Tibial nerve (tissue), 4 donors: ENCODE results near the gene OR52I2. TPM values are rescaled to one million over a fixed set of nuclear protein-coding genes. Genes with fewer than 3 reads are reported as not detected.
A peak's percentile ranks its signal among the peaks of the same experiment; 100 is the strongest.

Source experiments
- DNase-seq, 2 donors: peaks; one replicate each; pipeline ENCODE4 v3.0.0-alpha.2; 2019; ENCODE audit warnings: low spot score in 2 of 2
- H3K27ac ChIP-seq, 4 donors: fragments of 200-600 bp; sonication (generic) in 3 of 4; one replicate each; pipeline ENCODE4 v1.5.1; 2017 to 2019; ENCODE audit warnings: mild to moderate bottlenecking in 1 of 4
- H3K27me3 ChIP-seq, 2 donors: fragments of 200-600 bp; sonication (generic) in 1 of 2; one replicate each; pipeline versions ENCODE4 v1.5.1 to v1.6.0; 2017 to 2019
- H3K36me3 ChIP-seq, 3 donors: fragments of 200-600 bp; sonication (generic); one replicate each; pipeline ENCODE4 v1.5.1; 2018 to 2019
- H3K4me1 ChIP-seq, 4 donors: fragments of 200-600 bp; sonication (generic) in 3 of 4; one replicate each; pipeline ENCODE4 v1.5.1; 2017 to 2019
- H3K4me3 ChIP-seq, 4 donors: fragments of 200-600 bp; sonication (generic) in 3 of 4; one replicate each; pipeline ENCODE4 v1.5.1; 2017 to 2019; ENCODE audit warnings: mild to moderate bottlenecking in 1 of 4, moderate library complexity in 1 of 4
- H3K9me3 ChIP-seq, 4 donors: fragments of 200-600 bp; sonication (generic) in 3 of 4; one replicate each; pipeline ENCODE4 v1.5.1; 2017 to 2019
- EP300 ChIP-seq, 2 donors: sonication (generic); formaldehyde crosslinking; IDR thresholded peaks; one replicate each; pipeline ENCODE4 v1.6.1; 2017; ENCODE audit warnings: antibody characterized with exemption in 2 of 2, mild to moderate bottlenecking in 1 of 2
- POLR2A ChIP-seq, 2 donors: fragments of 450-650 bp; IDR thresholded peaks; one replicate each; pipeline ENCODE4 v1.6.1; 2017; ENCODE audit warnings: antibody characterized with exemption in 2 of 2, mild to moderate bottlenecking in 2 of 2, moderate library complexity in 2 of 2
- WGBS, 2 donors: methylation state at CpG; one replicate each; pipeline ENCODE4 v1.1.5; 2018; 5-methylcytosine and 5-hydroxymethylcytosine counted together
- total RNA-seq, 4 donors: library from RNA; depleted of rRNA; stranded (reverse); fragments of >200 nt; gene quantifications; one replicate each; pipeline ENCODE4 v1.1.0, GENCODE V29; 2016
- TF ChIP-seq, protein P1 (sequence below), 5 experiments: fragments of 200-600 bp in 3 of 5; fragments of 450-650 bp in 2 of 5; sonication (generic) in 3 of 5; IDR thresholded peaks; one replicate each; pipeline ENCODE4 v1.5.1; 2016 to 2019; ENCODE audit warnings: antibody characterized with exemption in 5 of 5, mild to moderate bottlenecking in 3 of 5, moderate library complexity in 2 of 5

The OR52I2 gene
- total RNA-seq, 4 donors from 2014 or later, result not detected

DNA sequence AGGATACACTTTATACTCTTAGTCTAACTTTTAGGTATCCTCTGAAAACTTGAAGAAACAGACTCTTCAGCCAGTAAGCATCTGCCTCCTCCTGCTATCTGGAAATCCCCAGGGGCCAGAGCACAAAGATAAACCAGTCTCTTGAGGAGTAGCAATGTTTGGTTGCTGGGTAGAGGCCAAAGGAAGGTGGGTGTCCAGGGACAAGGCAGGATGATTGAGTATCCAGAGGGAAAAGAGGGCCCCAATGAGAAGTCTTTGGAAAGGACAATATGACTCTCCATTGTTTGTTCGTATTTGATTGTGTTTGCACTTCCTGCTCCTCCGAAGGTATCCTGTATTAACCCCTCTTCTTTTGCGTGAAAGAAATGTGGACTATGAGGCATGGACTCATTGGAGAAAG, 7.5 kb downstream of the OR52I2 start:
- no peaks in the 10 kb centered on the region for H3K36me3 ChIP-seq
- DNase-seq, result no peak
- H3K4me1 ChIP-seq, result no peaks in the 10 kb centered on the region
- WGBS, 2 donors, result 57 to 61% methylated on average over 3 of the region's 3 CpGs
- TF ChIP-seq, protein P1, sequence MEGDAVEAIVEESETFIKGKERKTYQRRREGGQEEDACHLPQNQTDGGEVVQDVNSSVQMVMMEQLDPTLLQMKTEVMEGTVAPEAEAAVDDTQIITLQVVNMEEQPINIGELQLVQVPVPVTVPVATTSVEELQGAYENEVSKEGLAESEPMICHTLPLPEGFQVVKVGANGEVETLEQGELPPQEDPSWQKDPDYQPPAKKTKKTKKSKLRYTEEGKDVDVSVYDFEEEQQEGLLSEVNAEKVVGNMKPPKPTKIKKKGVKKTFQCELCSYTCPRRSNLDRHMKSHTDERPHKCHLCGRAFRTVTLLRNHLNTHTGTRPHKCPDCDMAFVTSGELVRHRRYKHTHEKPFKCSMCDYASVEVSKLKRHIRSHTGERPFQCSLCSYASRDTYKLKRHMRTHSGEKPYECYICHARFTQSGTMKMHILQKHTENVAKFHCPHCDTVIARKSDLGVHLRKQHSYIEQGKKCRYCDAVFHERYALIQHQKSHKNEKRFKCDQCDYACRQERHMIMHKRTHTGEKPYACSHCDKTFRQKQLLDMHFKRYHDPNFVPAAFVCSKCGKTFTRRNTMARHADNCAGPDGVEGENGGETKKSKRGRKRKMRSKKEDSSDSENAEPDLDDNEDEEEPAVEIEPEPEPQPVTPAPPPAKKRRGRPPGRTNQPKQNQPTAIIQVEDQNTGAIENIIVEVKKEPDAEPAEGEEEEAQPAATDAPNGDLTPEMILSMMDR (IDR thresholded peaks at IDR 0.05), result no peak
- TF ChIP-seq POLR2A (IDR thresholded peaks at IDR 0.05) (no peak), EP300 (IDR thresholded peaks at IDR 0.05) (no peak)
- no peaks in the 10 kb centered on the region for H3K27me3 ChIP-seq
- no peak overlapping the region for H3K4me3 ChIP-seq
- no peak overlapping the region for H3K27ac ChIP-seq
- no peaks in the 10 kb centered on the region for H3K9me3 ChIP-seq

DNA sequence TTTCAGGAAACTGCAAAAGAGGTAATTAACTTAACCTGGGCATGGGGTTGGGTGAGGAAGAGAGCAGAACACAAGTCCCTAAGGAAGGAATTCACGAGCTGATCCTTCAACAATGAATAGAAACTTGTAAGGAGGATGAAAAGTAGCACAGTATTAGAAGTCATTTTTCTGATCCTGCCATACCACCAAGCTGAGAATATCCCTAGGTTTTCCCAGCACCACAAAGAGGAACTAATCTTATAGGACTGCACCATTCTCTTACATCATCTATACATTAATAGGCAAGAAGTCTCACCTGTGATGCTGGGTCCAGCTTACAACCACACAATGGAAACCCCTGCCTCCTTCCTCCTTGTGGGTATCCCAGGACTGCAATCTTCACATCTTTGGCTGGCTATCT, 12.2 kb downstream of the OR52I2 start, which contains the start of gene OR52I1:
Gene OR52I1, plus strand, starts transcription at position 301 of the 400 bp plus-strand sequence. Its CDS starts 0 bp downstream, at position 301.
- Histone ChIP-seq H3K9me3 (no peaks in the 10 kb centered on the region), H3K27me3 (no peaks in the 10 kb centered on the region), H3K4me1 (no peaks in the 10 kb centered on the region), H3K36me3 (peaks cover 0 to 25% (median 6%) of the 10 kb centered on the region in 3 donors), H3K4me3 (no peak within 1 kb of the TSS), H3K27ac (no peak within 1 kb of the TSS)
- TF ChIP-seq EP300 (IDR thresholded peaks at IDR 0.05) (no peak), POLR2A (IDR thresholded peaks at IDR 0.05) (no peak)
- TF ChIP-seq, protein P1 (IDR thresholded peaks at IDR 0.05), result no peak
- WGBS, 2 donors, result 76 to 78% methylated on average over 1 of the region's 1 CpG
- no peak for DNase-seq

DNA sequence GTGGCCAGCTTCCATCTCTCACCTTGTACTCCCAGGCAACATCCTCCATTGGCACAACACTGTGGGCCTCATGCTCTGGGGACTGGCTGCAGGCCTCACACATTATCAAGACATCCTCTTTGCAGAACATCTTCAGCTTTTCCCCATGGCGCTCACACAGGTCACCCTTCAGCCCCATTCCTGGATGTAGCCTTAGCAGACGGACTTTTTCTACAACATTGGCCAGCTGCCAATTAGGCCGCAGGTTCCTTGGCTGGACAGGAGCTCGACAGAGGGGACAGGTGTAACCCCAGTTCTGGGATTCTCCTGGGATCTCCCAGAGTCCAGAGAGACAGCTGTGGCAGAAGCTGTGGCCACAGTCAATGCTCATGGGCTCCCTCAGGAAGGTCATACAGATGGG, 23.5 kb downstream of the OR52I2 start:
- DNase-seq, result no peak
- Histone ChIP-seq H3K27me3 (no peaks in the 10 kb centered on the region), H3K9me3 (no peaks in the 10 kb centered on the region), H3K36me3 (peaks cover 5 to 52% (median 6%) of the 10 kb centered on the region in 3 donors), H3K27ac (no peak overlapping the region), H3K4me3 (no peak overlapping the region), H3K4me1 (peaks cover 0 to 27% (median 11%) of the 10 kb centered on the region in 4 donors)
- TF ChIP-seq POLR2A (IDR thresholded peaks at IDR 0.05) (no peak), EP300 (IDR thresholded peaks at IDR 0.05) (no peak)
- TF ChIP-seq, protein P1 (IDR thresholded peaks at IDR 0.05), result no peak
- 88 to 89% methylated on average over 4 of the region's 4 CpGs for WGBS, 2 donors

DNA sequence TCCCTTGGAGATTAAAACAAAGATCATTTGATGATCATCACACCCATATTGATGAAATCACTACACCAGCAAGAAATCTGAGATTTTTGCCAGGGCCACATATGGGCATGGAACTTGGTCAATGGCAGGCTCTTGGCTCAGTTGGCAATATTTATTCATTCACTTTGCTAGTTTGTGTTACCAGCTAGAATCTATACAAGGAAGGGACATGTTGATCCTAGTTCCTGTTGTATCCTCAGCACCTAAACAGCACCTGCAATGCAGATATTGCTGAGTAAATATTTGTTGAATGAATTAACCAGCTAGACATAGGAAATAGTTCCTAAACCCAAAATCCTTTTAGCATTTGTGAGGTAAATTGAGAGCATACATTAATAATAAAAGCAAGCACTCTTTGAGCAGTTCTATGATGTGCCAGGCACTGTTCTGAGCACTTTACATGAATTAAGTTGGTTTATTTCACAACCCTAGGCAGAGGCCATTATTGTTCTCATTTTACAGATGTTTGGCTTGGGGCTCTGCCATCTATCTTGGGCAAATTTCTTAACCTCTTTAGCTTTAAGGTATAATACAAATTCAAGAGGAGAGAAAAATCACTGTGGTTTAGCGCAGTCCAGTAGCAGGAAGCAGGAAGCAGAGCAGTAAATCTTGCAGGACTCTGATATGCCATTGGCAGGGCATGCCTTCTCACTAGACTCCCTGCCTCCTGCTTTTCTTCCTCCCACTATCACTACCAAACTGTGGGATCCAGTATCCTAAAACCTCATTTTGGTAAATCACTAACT, 24.9 kb downstream of the OR52I2 start:
- WGBS, 2 donors, result 58 to 70% methylated on average over 1 of the region's 1 CpG

More for the DNA sequence above, 24.9 kb downstream of the OR52I2 start:
- Histone ChIP-seq H3K27ac (peak overlapping the region in 2 of 4 donors; percentile 13 to 87), H3K36me3 (peaks cover 2 to 38% (median 6%) of the 10 kb centered on the region in 3 donors), H3K4me3 (peak overlapping the region in 2 of 4 donors; percentile 65 to 78), H3K27me3 (no peaks in the 10 kb centered on the region), H3K9me3 (no peaks in the 10 kb centered on the region), H3K4me1 (peaks cover 0 to 27% (median 11%) of the 10 kb centered on the region in 4 donors)
- no peak for DNase-seq
- TF ChIP-seq, protein P1 (IDR thresholded peaks at IDR 0.05), result no peak
- no peak for TF ChIP-seq EP300 (IDR thresholded peaks at IDR 0.05)
- no peak for TF ChIP-seq POLR2A (IDR thresholded peaks at IDR 0.05)
